Measurements from ENCODE around the gene KCNJ3.

GRCh38 chr2:154814856-154815255 is 116.4 kb downstream of the KCNJ3 start:
- no peak for TF ChIP-seq CTCF (IDR thresholded peaks at IDR 0.05)
- no peak for TF ChIP-seq EZH2 (IDR thresholded peaks at IDR 0.05)

All from neural progenitor cell (in vitro differentiated cells).